Psoas muscle (tissue), 8 donors: ENCODE data around the gene ADGRD1. TPM values are rescaled to one million over a fixed set of nuclear protein-coding genes. Genes with fewer than 3 reads are reported as not detected.

Experiments
- ATAC-seq, 4 donors: fragments of 200-7000 bp; cut with Tn5 transposase; one replicate each; pipeline ENCODE4 v1.9.1; 2020; ENCODE audit warnings: moderate library complexity in 3 of 4, mild to moderate bottlenecking in 2 of 4
- DNase-seq, 2 donors: peaks; one replicate each; pipeline ENCODE4 v3.0.0-alpha.2; 2020
- H3K27ac ChIP-seq: fragments of 200-600 bp; one replicate; pipeline ENCODE4 v1.8.0; 2022
- H3K27me3 ChIP-seq, 3 donors: fragments of 200-600 bp in 1 of 3; one replicate each; pipeline versions ENCODE4 v1.6.1 to v1.8.0; 2013 to 2022; ENCODE audit warnings: low read length in 2 of 3, mild to moderate bottlenecking in 2 of 3, moderate library complexity in 1 of 3; ENCODE audit not compliant: insufficient read depth in 3 of 3
- H3K36me3 ChIP-seq, 2 donors: fragments of 200-600 bp in 1 of 2; one replicate each; pipeline versions ENCODE4 v1.6.1 to v1.8.0; 2013 to 2022; ENCODE audit warnings: low read depth in 1 of 2, mild to moderate bottlenecking in 1 of 2, moderate library complexity in 1 of 2; ENCODE audit not compliant: insufficient read depth in 1 of 2
- H3K4me1 ChIP-seq: fragments of 200-600 bp; one replicate; pipeline ENCODE4 v1.8.0; 2022
- H3K4me3 ChIP-seq: fragments of 200-600 bp; one replicate; pipeline ENCODE4 v1.8.0; 2022; ENCODE audit warnings: mild to moderate bottlenecking
- H3K9me3 ChIP-seq: fragments of 200-600 bp; one replicate; pipeline ENCODE4 v1.8.0; 2022
- CTCF ChIP-seq: fragments of 200-600 bp; IDR thresholded peaks from one replicate; pipeline ENCODE4 v1.8.0; 2022; ENCODE audit warnings: antibody characterized with exemption
- WGBS, 3 donors: extraction: QIAGEN DNeasy Blood & Tissue Kit; methylation state at CpG; one replicate each; pipeline versions ENCODE4 v1.1.6 to v1.1.7; 2013; 5-methylcytosine and 5-hydroxymethylcytosine counted together
- intact Hi-C, 2 donors: fragments of 100-400 bp; cut with DNase I; formaldehyde crosslinking; loops; one replicate each; pipeline versions ENCODE4 v1.11.0 to v1.14.2; 2022
- polyA plus RNA-seq, 3 donors: library from polyadenylated mRNA; stranded (reverse); fragments of 200-250 nt; gene quantifications; one replicate each; pipeline ENCODE4 v1.2.3, GENCODE V29; 2013
- total RNA-seq, 4 donors: library from RNA; stranded (reverse); fragmentation: NEBNext Ultra II Directional in 2 of 4; extraction: Animal tissue kit (Norgen Biotek cat#: 25700) in 2 of 4; gene quantifications; one replicate each; pipeline versions ENCODE4 v1.2.1 to v1.2.4, GENCODE V29; 2021 to 2023
- donor health status: healthy with polysubstance abuse.
- donor health status: DM: no; HTN: no; CAD: no; lungs with moderate emphysema.
- donor health status: Bipolar disorder and iron deficiency.
- donor health status: healthy.
- donor health status: DM: yes; HTN: yes; CAD: no.
- donor health status: DM: no; HTN: no; CAD: no.
- donor health status: DM: no; HTN: no; CAD: no.
- donor health status: DM: yes; HTN: yes; CAD: no.

ADGRD1 gene
- total and polyA plus RNA-seq, 7 donors, result 2.1 to 11.6 (median 3.6) TPM

- no peaks in the 10 kb centered on the region for H3K9me3 ChIP-seq
- 88% methylated on average over 28 of the region's 28 CpGs for WGBS, 3 donors
These were observed 130.8 kb downstream of the ADGRD1 start for GRCh38 chr12:131084341-131085011.

DNA sequence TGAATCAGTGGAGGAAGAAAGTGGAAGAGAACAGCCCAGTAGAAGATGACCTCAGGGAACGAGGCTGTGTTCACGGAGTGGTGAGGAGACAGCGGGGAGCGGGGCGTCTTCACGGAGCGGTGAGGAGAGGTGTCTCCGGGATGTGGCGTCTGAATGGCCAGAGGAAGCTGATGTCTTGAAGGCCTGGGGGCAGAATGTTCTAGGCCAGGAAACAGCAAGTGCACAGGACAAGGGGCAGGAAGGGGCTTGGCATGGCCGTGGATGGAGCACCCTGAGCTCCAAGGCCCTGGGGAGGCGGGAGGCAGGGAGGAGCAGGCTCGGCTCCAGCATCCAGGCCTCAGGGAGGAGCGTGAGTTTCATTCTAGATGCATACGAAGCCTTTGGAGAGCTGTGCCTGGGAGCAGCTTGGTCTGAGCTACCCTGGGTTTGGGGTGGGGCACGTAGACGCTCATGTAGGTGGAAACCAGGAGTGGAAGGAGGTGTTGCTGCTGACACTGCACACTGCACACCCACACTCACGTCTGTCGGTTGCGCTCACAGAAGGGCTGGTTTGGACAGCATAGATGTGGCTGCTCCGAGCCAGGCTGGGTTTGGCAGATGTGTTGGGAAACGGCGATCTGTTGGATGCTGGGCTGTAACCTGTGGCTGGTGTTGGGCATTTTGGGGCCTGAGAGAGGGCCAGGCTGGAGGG lies 131.6 kb downstream of the ADGRD1 start:
- no peaks in the 10 kb centered on the region for H3K9me3 ChIP-seq
- no peak overlapping the region for H3K27ac ChIP-seq
- no peaks in the 10 kb centered on the region for H3K27me3 ChIP-seq
- intact Hi-C loops, result no loop called here
- 76 to 84% (median 78%) methylated on average over 21 to 22 of the region's 22 CpGs for WGBS, 3 donors
- H3K36me3 ChIP-seq, result no peaks in the 10 kb centered on the region
- ATAC-seq, result no peak
- no peak for TF ChIP-seq CTCF
- no peak overlapping the region for H3K4me3 ChIP-seq
- no peaks in the 10 kb centered on the region for H3K4me1 ChIP-seq
- peak in 1 of 2 donors; percentile 56 for DNase-seq

More at GRCh38 chr12:131084341-131085011, 130.8 kb downstream of the ADGRD1 start:
- no peak for TF ChIP-seq CTCF
- H3K27me3 ChIP-seq, result no peaks in the 10 kb centered on the region
- intact Hi-C loops, result no loop called here
- no peaks in the 10 kb centered on the region for H3K4me1 ChIP-seq
- H3K27ac ChIP-seq, result no peak overlapping the region
- H3K4me3 ChIP-seq, result no peak overlapping the region
- no peak for ATAC-seq
- no peaks in the 10 kb centered on the region for H3K36me3 ChIP-seq
- DNase-seq, result no peak

DNA sequence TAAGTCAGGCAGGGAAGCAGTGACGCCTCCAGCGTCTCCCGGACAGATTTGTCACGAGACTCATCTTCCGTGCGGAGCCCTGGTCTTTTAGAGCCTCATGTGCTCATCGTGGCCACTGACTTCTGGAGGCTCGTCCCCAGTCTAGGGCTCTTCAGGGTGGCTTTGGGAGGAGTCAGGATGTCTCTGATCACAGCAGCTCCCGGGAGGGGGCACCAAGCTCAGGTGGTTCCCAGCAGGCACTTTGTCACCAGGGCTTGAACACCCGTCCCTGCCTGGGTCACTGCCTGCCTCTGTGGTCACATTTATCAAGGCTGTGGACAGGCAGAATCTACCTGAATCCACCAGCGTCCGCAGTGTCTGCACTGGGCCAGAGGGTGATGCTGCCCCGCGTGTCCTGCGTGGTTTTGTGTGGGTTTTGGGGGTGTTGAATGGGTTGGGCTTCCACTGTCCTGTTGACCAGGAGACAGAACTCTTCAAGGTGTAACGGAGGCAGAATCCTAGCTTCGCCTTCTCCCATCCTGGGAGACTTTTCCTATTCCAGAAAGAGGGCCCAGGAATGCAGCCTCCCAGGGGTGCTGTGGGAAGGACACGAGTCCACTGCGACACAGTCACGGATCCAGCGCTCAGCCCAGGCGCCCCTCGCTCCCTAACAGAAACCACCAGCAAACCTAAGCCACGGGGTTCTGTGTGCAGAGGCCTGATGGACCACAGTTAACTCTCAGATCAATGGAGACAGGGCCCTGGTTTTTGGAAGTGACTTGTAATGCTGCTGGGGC lies 132.3 kb downstream of the ADGRD1 start:
- H3K27me3 ChIP-seq, result no peaks in the 10 kb centered on the region
- 88 to 91% (median 90%) methylated on average over 24 of the region's 24 CpGs for WGBS, 3 donors
- H3K4me1 ChIP-seq, result no peaks in the 10 kb centered on the region
- H3K36me3 ChIP-seq, result no peaks in the 10 kb centered on the region
- no peak for TF ChIP-seq CTCF
- intact Hi-C loops, result no loop called here
- H3K4me3 ChIP-seq, result no peak overlapping the region
- no peaks in the 10 kb centered on the region for H3K9me3 ChIP-seq
- no peak overlapping the region for H3K27ac ChIP-seq
- ATAC-seq (no peak), DNase-seq (no peak)

DNA sequence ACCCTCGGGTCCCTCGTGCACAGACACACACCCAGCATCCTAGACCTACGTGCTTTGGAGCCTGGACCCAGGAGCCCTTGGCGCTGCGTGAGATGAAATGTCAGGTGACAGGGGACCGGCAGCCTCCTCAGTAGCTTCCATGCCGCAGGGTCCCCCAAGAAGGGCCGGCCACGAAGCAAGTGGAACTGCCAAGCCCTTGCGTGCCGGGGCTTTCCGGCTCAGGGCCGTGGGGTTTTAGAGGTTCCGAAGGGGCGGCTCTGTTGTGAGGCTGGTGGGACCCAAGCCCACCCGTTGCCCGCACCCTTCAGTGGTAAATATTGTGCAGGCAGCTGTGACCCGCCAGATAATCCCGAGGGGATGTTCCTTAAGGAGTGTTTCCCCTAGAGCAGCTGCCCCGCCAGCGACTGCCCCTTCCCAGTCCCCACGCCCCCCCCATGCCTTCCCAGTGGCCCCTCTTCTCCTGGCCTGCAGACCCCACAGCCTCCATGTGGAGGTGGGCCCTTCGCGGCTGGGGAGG lies 133.7 kb downstream of the ADGRD1 start:
- Histone ChIP-seq H3K36me3 (no peaks in the 10 kb centered on the region), H3K27ac (no peak overlapping the region), H3K4me1 (no peaks in the 10 kb centered on the region), H3K4me3 (no peak overlapping the region), H3K9me3 (no peaks in the 10 kb centered on the region), H3K27me3 (no peaks in the 10 kb centered on the region)
- ATAC-seq (no peak), DNase-seq (peak in 1 of 2 donors; percentile 10)
- WGBS, 3 donors, result 87 to 92% (median 90%) methylated on average over 24 of the region's 24 CpGs
- intact Hi-C loops, result no loop called here
- TF ChIP-seq CTCF, result no peak
